CD4-positive, alpha-beta T cell treated with Interferon gamma for 1 hour (primary cell): Measurements from ENCODE around the gene IDH3A.
A peak's percentile ranks its signal among the peaks of the same experiment; 100 is the strongest.

Experiments used
- DNase-seq: peaks from one replicate; pipeline ENCODE4 v3.0.0-alpha.2; 2020

Gene IDH3A

DNA sequence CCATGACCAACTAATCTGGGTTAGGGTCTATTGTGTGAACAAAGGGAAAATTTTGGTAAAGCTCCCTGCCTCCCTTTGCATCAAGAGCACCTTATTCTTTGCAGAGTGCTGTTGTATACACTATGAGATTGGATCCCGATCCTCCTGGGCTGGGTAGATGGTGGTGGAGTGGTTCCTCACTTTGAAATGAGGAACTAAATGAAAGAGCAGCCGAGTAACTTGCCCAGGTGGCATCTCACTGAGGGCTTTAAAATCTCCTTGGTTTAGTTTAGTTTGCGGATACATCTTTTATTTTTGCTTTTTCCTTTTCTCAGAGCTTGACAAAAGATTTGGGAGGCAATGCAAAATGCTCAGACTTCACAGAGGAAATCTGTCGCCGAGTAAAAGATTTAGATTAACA is 19.4 kb downstream of the IDH3A start:
- DNase-seq: no peak

DNA sequence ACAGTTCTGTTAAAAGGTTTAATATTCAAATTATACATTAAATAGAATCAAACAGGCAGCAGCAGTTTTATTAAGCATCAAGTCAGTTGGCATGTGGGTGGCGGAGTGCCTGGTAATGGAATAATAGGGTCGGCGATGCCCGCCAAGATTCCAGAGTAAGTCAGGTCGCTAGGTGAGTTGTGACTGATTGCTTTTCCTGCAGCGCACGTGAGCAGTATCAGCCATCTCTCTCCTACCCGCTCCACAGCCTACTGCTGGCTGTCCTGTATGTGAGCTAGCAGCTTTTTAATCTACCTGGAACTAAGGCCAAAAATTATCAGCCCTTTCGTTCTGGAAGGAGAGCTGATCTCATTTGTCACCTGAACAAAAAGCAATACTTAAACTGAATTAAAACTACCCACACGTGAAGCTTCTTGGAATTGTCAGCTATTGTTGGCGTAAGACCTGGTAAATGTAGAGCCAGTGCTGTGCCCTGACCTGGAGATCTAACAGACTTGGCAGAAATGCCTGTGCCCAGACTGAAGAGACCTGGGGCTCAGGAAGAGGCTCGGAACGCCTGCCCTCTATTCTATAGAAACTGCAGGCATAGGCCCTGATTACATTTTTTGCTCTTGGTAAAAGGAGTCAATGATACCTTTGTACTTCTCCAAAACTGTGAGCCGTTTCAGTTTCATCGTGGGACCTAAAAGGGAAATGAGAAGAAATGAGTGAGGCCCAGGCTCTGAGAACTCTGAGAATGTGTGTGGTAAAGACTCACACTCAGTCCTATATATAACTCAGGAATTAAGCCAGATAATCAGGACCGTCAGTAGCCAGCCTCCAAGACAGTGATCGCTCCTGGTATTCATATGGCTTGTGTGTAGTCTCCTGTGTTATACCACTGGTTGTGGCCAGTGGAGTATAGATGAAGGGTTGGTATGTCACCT is 21.9 kb downstream of the IDH3A start:
- no peak for DNase-seq

DNA sequence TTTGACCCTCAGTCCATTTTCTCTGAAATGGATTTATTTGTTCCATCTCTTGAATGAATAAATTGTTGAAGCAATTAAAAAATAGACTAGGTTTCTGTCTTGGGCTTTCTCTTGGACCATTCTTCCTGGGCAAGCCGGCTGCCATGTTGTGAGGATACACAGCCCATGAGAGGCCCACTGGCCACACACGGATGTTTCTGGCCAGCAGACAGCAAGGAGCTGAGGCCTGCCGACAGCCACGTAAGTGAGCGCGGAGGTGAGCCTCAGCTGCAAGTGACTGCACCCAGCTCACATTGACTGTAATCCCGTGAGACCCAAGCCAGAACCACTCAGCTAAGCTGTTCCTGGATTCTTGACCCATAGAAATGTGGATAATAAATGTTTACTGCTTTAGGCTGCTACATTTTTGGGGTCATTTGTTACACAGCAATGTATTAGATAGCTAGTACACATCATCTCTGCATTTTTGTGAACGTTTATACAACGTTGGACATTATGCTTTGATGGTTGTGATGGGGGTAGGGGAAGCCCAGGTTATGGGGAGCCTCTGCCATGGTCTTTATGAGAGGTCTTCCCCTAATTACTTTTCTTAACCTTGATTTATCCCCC is 22.8 kb downstream of the IDH3A start:
- no peak for DNase-seq

DNA sequence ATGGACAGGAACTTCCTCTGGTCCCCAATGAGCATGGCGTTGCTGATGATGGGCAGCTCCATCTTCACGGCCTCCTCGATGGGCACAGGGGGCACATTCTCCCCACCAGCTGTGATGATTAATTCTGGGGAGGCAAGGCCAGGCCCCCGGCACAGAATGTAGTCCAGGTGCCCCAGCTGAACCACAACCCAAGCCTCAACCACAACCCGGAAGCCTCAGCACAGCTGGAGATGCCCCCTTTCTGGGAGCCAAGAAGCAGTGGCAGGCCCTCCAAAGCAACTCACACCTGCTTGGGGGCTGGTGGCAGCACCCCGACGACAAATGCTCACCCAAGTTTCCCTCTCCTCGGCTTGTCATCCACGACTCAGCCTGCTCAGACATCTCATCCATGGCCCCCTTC is 25.2 kb downstream of the IDH3A start:
- no peak for DNase-seq

DNA sequence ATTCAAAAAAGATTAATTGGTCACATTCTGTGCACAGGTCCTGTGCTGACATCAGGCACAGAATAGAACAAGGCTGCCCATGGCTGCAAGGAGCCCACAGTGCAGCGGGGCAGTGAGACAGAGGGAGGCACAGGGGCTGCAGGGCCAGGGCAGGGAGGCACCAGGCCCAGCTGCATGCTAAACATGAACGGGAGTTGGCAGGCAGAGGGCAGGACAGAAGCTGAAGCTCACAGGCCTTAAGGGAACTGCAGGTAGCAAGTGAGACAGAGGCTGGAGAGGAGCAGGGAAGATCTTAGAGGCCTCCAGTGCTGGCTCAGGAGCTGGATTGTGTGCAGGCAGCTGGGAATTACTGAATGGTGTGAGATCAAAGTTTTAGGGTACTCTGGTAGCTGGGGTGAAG is 26.2 kb downstream of the IDH3A start:
- DNase-seq: no peak

DNA sequence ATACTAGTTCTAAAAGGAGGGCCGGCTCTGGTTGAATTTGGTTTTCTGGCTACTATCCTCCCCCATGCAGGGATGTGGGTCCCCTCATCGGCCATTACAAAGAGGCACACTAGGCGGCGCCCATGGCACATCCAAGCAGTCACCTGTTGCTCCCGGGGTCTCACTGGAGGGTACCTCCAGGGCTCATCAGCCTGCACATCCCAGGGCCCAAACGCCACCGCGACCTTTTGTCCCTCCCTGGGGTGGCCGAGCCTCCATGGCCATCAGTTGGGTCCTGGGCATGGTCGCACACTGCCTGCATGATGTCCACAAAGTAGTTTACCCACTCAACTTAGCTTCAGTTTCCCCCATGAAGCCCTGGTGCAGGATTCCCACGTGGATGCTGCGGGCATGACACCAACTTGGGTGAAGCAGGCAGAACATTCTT is 28.3 kb downstream of the IDH3A start:
- no peak for DNase-seq

DNA sequence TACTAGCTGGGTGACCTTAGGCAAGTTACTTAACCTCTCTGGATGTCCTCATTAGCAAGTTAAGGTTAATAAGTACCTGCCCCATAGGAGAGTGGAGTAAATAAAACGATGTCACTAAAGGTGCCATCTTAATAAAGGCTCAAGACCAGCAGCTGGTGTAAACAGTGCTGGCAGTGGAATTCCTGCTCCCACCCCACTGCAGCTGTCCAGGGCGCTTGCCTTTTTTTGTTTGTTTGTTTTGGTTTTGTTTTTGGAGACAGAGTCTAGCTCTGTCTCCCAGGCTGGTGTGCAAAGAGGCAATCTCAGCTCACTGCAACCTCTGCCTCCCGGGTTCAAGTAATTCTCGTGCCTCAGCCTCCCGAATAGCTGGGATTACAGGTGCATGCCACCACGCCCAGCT is 28.9 kb downstream of the IDH3A start:
- DNase-seq: no peak

DNA sequence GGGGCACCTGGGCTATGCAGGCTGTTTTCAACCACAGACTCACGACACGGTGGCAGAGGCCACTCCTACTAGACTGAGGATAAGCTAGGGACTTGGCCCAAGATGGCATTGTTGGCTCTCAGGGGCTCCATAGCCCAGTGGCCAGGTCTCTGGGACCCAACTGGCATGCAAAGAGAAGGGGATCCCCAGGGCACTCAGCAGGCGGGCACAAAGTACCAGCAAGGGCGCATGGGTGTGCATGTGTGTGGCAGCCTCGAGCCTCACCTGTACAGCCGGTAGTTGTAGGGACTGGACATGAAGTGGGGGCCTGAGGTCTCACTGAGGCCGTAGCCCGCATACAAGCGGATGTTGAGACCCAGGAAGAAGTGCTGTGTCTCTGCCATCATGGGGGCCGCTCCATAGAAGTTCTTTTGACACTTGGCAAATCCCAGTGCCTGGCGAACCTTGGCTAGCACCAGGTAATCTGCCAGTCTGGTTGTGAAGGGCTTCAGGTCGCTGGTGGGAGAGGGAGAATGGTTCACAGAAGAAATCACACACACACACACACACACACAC is 30.2 kb downstream of the IDH3A start:
- DNase-seq: no peak

DNA sequence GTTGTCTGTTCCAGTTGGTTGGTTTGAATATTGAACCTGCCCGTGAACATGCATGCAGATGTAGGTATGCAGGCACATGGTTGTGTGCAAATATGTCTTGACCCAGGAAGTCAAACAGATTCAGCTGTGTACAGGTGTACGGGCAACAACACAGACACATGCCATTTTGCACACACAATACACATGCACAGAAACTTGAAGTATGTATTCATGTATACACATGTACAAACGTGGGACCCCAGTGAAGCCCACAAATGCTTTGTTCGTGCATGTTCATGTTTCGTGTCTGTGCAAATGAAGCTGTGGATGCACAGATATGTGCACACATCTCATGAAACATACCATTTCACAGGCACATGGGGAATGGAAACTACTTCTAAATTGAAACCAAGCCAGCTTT is 30.7 kb downstream of the IDH3A start:
- no peak for DNase-seq

DNA sequence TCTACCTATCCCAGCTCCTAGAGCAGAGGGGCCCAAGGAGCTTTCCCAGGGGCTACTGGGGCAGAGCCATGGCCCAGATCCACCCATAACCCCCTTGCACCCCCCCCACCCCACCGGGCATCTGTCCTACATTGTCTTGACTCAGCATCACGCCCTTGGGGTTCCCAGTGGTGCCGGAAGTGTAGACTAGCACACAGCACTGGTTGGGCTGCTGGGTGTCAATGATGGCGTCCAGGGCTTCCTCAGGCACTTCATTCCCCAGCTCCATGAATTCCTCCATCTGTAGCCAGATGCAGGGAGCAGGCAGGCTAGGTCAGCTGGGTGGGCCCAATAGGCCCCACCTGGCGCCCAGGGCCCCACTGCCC is 33.2 kb downstream of the IDH3A start:
- no peak for DNase-seq

DNA sequence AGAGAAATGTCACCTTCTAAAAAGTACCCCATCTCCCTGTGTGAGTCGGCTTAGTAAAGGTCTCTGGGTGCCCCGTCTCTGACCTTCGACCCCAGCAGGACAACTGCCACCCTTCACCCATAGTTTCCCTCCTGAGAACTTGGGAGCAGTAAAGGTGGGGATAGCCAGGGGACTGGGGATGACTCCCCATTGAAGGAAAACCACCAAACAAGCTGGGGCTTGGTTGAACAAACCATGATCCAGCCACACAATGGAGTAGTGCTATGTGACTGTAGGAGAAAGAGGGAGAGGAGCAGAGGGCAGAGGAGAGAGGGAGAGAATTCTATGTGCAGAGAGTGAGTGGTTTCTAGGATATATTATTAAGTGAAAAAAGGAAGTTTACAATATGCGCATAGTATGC is 33.7 kb downstream of the IDH3A start:
- DNase-seq: no peak

DNA sequence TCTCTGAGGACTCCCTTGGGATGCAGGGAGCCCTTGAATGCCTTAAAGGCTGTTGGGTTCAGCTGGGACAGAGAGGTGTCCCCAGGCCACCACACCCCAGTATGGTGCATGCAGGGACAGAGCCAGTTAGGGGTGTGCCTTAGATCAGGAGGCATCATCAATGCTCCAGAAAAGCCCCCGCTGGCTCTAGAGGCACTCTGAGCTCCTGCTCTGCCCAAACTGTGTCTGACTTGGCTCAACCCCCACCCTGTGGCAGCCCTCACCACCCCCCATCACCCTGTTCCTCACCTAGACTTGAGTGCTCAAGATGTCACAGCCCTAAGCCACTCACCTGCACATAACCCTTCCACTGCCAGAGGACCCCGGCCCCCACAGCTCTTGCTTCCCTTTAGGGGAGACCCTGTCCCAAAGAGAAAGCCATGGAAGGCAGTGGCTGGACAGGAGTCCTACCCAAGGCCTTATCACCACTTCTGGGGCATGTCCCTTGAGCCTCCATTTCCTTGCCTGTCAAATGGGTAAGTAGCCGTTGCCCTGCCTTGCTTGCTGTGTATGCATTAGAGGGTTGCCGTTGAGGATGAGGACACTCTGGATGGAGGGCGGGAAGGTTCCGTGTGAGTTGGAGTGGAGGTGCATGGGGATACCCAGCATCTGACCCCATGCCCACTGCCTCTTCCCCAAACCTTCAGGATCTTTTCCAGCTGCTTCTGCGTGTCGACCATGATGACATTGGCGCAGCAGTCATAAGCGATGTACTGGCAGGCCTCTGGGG is 43.8 kb downstream of the IDH3A start:
- no peak for DNase-seq

DNA sequence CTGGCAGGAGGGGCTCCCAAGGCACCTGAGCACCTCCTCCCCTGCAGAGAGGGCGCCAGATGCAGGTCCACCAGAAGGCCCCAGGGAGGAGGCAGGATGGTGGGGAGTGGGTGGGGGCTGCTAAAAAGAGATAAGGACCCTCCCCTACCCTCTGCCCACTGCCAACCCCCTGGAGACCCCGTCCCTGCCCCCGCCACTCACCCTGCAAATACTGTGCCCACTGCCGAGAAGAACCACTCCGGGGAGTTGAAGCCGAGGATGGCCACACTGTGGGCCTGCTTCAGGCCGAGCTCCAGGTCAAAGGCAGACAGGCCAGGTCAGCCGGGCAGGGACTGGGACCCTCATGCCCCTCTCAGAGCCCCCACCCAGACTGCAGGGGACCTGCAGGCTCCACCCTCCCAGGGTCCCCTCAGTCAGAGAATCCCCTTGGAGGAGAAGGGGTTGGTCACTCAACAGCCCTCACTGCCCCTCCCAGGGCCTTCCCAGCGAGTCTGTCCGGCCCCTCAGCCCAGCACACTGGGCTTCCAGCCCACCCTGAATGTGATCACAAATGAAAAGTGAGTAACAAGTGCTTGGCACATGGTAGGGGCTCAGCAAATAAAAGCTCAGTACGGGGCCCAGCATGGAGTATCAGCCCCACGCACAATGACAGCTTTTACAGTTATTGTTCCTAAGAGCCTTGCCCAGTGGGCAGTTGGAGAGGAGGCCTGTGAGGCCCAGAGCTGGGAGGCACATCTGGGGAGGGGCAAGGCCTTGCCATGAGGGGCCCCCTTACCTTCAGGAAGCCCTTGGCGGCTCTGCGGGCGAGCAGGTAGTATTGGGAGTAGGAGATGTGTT is 44.8 kb downstream of the IDH3A start:
- no peak for DNase-seq

DNA sequence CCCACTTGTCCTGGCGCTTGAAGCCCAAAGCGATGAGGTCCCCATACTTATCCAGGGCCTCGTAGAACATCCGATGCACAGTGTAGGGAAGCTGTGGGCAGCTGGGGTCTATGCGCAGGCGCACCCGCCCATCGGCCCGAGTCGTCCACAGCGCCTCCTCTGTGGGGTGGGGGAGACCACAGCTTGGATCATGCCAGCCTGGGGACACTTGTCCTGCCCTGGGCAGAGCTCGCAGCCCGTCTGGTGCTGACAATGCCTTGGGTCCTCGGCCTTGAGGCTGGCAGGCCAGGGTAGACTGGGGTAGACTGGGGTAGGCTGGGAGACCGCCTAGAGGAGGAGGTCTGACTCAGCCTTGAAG is 45.4 kb downstream of the IDH3A start:
- DNase-seq: no peak

DNA sequence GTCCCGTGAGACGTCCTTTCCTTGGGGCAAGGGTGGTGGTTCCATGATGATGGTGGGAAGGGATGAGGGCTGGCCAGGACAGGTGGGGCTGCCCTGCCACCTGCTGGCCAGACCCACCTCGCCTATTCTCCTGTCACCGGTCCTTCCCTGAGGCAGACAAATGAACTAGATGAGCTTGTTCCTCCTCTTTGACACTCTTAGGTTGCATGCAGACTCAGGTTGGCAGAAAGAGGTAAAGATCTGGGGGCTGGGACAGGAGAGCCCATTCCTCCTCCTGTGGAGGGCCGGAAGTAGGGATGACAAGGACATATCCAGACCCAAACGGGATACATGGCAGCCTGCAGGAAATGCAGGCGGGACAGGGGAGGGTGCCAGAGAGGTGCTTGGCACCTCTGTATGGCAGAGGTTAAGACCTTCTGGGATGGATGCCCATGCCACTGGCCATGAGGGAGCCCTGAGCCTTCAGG is 46.6 kb downstream of the IDH3A start:
- DNase-seq: peak; percentile 45

DNA sequence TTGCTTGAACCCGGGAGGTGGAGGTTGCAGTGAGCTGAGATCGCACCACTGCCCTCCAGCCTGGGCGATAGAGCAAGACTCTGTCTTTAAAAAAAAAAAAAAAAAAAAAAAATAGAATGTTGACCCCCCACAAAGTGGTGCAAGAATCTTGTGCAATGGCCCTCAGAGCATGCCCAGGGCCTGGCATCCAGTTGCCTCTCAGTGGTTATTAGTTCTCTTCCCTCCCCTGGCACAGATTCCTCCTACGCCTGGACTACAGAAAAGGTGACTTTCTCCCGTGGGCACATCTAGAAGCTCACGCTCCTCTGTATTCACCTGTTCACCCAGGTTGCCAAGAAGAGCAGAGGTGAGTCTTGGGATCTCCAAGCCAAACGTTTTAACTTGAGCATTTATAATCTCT is 48.5 kb downstream of the IDH3A start:
- DNase-seq: no peak

DNA sequence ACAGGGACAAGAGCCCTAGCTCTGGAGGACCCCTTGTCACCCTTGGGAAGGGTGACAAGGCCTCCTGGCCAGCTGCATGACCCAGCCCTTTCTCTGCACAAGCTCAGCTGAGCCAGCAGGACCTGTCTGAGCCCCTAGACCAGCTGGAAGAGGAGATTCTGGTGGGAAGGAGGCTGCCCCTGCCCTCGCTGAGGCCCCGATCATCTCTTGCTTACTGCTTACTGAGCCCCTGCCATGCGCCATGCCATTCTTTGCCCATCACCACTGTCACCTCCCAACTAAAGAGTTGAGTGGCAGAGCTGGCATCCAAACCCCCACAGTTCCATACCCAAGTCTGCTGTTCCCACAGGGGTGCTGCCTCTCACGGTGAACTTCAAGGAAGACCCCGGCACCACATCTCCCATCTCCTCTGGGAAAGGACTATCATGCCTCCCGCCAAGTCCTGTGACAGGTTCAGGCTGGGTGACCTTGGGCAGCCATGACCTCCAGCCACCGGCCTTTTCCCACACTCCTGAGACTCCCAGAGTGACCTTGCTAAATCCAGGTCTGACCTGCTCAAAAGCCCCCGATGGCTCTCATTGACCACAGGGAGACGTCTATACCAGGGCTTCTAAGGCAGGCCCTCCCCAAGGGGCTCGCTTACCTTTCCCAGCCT is 51.2 kb downstream of the IDH3A start:
- DNase-seq: no peak

DNA sequence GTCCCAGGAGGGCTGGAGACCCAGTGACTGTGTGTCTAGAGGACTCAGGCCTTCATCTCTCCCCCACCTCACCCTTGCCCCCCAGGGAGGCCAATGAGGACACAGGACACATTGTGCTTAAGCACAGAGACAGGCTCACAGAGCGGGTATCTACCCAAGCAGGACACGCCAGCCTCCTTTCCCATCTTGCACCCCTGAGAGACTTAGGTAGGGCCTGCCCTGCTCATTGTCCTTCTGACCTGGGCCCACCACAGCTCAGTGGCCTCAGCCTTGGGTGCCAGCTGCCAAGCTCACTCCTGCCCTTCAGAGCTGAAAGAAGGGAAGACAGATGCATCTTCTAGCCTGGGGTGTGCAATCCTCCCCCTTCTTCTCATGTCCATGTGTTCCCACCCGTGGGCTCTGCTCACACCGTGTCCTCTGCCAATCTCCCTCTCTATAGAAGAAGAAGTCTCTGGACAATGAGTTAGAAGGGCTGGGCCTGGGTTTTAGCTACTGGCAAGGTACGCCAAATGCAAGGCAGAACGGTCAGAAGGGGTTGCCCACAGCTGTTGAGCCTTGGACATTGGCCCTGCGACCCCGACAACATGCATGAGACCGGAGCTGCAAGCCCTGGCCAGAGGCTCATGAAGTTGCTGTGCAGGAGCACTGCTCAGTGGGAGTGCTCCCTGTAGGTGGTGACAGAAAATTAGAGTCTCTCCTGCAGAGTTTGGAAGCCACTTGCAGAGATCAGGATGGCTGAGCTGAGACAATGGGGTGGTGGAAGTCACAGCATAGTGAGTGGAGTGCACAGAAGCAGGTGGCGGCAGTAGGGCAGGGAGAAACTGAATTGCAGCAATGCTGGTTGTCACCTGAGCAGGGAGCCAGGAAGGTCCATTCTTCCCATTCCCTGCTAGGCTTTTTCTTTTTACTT is 52.4 kb downstream of the IDH3A start:
- DNase-seq: no peak

DNA sequence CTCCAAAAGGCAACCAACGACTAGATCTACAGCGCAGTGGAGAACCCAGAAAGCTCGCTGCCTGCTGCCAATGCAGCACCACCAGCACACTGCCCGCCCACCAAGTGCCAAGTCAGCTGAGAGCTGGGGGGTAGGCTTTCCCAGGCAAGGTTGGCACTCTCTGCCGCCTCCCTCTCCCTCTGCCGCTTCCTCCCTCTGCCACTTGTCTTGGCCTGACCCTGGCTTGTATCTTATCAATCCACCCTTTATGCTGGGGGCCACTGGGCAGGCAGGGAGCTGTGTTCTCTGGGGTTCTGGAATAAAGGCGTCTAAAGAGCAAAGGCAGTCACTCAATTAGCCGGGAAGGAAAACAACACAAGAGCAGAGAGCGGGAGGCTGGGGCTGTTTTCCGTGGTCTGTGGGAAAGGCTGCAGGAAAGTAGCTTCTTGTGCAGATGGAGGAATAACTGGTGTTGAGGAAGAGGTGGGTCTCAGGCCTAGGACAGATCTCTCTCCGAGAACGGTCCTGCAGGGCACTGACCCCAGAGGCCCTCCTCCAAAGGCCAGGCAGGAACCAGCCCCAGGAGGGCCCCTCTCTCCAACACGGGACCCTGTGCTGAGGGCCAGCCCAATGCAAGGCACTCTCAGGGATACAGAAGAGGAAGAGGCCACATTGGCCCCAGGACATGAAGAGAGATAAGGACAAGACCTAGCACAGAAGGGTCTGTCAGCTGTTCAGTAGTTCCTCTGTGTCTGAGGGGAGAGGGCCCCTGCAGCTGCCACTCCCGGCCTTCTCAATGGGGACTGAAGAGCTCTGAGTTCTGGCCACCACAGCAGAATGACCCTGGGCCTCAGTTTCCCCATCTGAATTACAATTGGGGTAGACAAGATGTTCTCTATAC is 54.4 kb downstream of the IDH3A start:
- DNase-seq: no peak
